Nephron (organoid): ENCODE data around the gene CGB2.

Experiments used
- H3K27ac Mint-ChIP-seq, 3 experiments: 2 replicates each; pipeline ENCODE4 v1.8.0; 2020; ENCODE audit warnings: mixed read lengths in 3 of 3, mild to moderate bottlenecking in 2 of 3, moderate library complexity in 1 of 3
- H3K27me3 Mint-ChIP-seq: 2 replicates; pipeline ENCODE4 v1.8.0; 2021; ENCODE audit warnings: low read depth, mild to moderate bottlenecking, moderate library complexity, mixed read lengths
- H3K36me3 Mint-ChIP-seq: 2 replicates; pipeline ENCODE4 v1.8.0; 2020; ENCODE audit warnings: low read depth, mixed read lengths
- H3K4me1 Mint-ChIP-seq: 2 replicates; pipeline ENCODE4 v1.8.0; 2020; ENCODE audit warnings: mixed read lengths
- H3K4me3 Mint-ChIP-seq, 3 experiments: 2 replicates each; pipeline ENCODE4 v1.8.0; 2020; ENCODE audit warnings: mild to moderate bottlenecking in 3 of 3, mixed read lengths in 3 of 3, moderate library complexity in 2 of 3
- H3K9me3 Mint-ChIP-seq: 2 replicates; pipeline ENCODE4 v1.8.0; 2020; ENCODE audit warnings: mixed read lengths
- TF ChIP-seq, protein P1 (sequence below), 3 experiments: fragments of 200-600 bp; sonication (generic); IDR thresholded peaks; one replicate each; pipeline ENCODE4 v1.5.0; 2021; ENCODE audit warnings: antibody characterized with exemption in 3 of 3; ENCODE audit not compliant: unreplicated experiment in 3 of 3

Gene CGB2

DNA sequence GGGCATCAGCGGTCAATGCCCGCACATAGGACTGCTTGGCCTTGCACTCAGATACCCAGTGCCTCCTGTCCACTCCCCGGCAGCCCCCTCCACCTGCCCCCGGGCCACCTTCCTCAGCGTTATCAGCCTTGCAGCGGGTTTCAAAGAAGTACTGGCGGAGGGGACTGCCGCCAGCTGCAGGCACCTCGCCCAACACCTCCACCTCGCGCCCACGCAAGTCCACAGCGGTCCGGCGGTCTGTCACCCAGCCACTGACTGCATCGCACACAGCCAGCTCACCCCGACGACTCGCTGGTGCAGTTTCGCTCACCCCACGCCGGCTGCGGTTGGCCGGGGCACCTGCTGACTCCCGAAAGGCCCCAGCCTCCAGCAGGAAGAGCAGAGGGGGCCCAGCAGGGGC lies 29.8 kb downstream of the CGB2 start:
- Mint-ChIP-seq H3K4me3 (no peak overlapping the region), H3K9me3 (no peaks in the 10 kb centered on the region), H3K36me3 (no peaks in the 10 kb centered on the region), H3K4me1 (peaks cover 28% of the 10 kb centered on the region), H3K27me3 (peaks cover 56% of the 10 kb centered on the region), H3K27ac (no peak overlapping the region)
- TF ChIP-seq, protein P1, sequence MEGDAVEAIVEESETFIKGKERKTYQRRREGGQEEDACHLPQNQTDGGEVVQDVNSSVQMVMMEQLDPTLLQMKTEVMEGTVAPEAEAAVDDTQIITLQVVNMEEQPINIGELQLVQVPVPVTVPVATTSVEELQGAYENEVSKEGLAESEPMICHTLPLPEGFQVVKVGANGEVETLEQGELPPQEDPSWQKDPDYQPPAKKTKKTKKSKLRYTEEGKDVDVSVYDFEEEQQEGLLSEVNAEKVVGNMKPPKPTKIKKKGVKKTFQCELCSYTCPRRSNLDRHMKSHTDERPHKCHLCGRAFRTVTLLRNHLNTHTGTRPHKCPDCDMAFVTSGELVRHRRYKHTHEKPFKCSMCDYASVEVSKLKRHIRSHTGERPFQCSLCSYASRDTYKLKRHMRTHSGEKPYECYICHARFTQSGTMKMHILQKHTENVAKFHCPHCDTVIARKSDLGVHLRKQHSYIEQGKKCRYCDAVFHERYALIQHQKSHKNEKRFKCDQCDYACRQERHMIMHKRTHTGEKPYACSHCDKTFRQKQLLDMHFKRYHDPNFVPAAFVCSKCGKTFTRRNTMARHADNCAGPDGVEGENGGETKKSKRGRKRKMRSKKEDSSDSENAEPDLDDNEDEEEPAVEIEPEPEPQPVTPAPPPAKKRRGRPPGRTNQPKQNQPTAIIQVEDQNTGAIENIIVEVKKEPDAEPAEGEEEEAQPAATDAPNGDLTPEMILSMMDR (IDR thresholded peaks at IDR 0.05; ENCODE audit: unreplicated experiment in 3 of 3), result no peak

DNA sequence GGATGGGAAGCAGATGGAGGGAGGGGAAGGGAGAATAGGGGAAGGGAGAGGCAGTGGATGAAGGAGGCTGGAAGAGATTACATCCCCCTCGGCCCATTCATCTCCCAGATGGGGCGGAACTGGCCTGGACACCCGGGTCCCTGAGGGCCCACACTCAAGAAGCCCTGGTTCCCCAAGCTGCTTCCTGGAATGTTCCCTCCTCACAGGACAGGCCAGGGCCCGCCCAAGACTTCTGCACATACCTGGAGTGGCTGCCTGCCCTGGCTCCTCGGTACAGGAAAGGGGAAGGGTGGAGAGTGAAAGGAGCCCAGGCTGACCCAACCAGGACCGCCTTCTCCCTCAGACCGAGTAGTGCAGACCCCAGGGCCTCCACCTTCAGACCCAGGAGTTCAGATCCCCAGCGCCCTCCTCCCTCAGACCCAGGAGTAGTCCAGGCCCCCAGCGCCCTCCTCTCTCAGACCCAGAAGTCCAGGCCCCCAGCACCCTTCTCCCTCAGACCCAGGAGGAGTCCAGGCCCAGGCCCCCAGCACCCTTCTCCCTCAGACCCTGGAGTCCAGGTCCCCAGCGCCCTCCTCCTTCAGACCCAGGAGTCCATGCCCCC lies 32.4 kb downstream of the CGB2 start:
- Mint-ChIP-seq H3K27ac (no peak overlapping the region), H3K36me3 (no peaks in the 10 kb centered on the region), H3K4me3 (peak overlapping the region; percentile 56 to 77 (median 60)), H3K9me3 (peaks cover 2% of the 10 kb centered on the region), H3K27me3 (peaks cover 47% of the 10 kb centered on the region), H3K4me1 (peaks cover 34% of the 10 kb centered on the region)
- TF ChIP-seq, protein P1 (IDR thresholded peaks at IDR 0.05; ENCODE audit: unreplicated experiment in 3 of 3), result no peak

DNA sequence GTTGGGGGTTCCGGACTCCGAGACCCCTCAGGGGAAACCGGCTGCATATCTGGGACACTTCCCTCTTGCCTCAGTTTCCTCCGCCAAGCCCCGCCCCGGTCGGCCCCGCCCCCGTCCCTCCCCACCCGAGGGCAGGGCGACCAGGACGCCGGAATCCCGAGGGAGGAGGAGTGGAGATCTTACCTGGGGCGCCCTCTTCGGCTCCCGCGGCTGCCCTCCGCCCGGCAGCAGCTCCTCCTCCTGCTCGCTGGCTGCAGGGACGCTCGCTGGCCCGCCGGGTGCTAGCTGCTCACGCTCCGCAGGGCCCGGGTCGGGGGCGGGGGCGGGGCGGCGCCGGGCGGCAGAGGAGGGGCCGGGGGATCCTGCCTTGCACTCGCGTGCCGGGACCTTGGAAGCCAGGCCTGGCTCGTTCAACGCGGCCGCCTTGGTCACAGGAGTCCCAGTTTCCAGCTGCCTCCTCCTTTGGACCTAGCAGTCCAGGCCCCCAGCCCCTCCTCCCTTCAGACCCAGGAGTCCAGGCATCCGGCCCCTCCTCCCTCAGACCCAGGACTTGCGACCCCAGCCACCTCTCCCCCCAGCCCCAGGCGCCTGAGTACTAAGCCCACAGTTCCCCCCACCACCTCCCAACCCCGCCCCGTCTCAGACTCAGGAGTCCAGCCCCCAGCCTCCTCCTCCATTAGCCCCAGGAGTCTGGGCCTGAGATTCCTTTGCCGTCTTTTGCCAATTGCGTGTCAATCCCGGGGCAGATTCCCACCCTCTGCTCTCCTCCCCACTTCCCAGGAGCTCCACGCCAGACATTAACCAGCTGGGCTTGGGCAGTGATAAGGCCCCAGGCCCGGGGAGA lies 33.3 kb downstream of the CGB2 start, which contains the start of gene NTF4:
Gene NTF4, minus strand, starts transcription at position 51 of the 844 bp plus-strand sequence. CDS start 2,821 bp downstream, outside the sequence.
- TF ChIP-seq, protein P1 (IDR thresholded peaks at IDR 0.05; ENCODE audit: unreplicated experiment in 3 of 3), result no peak
- Mint-ChIP-seq H3K4me3 (peak within 1 kb of the TSS; percentile 56 to 77 (median 60)), H3K27ac (peak within 1 kb of the TSS; percentile 10 to 48 (median 29)), H3K4me1 (peaks cover 34% of the 10 kb centered on the region), H3K27me3 (peaks cover 50% of the 10 kb centered on the region), H3K36me3 (no peaks in the 10 kb centered on the region), H3K9me3 (peaks cover 8% of the 10 kb centered on the region)

DNA sequence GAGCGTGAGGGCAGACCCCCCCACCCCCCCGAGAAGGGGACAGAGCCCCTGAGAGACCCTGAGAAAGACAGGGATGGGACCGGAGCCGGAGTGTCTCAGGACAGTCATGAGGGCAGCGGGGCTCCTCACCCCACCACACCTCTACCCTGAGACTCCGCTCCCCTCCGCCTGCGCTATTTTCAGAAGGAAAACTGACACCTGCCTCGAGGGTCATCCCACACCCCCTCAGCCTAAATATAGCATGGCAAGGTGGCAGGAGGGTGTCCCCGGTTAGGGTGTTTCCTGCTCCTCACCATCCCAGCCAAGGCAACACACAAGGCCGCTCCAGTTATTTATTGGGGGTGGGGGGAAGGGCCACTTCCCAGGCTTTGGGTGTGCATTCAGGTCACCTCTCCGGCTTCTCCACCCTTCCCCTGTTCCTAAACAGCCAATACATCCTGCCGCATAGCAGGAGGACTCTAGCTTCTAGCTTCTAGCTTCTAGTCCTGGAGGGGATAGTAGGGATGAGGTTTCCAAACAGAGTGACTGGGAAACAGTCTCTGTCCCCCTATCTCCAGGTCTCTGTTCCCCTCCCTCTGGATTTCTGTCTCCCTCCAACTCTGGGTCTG lies 34.3 kb downstream of the CGB2 start:
- Mint-ChIP-seq H3K4me1 (peaks cover 34% of the 10 kb centered on the region), H3K27ac (peak overlapping the region; percentile 10 to 52 (median 32)), H3K36me3 (no peaks in the 10 kb centered on the region), H3K27me3 (peaks cover 50% of the 10 kb centered on the region), H3K9me3 (peaks cover 14% of the 10 kb centered on the region), H3K4me3 (peak overlapping the region; percentile 7 to 73 (median 12))
- TF ChIP-seq, protein P1 (IDR thresholded peaks at IDR 0.05; ENCODE audit: unreplicated experiment in 3 of 3), result no peak

DNA sequence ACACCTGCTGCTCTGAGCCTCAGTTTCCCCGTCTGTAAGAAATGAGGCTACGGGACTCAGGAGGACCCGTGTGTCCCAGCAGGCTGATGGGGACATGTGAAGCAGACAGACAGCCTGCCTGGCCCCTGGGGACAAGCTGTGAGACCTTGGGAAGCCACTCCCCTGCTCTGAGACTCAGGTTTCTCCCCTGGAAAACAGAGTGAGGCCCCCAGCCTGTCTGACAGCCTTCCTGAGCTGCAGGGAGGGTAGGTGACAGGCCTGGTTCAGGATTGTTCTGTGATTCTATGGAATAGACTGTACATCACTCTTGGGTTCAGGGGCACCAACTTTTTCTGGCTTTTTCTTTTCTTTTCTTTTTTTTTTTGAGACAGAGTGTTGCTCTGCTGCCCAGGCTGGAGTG lies 35.9 kb downstream of the CGB2 start:
- Mint-ChIP-seq H3K4me3 (no peak overlapping the region), H3K9me3 (peaks cover 14% of the 10 kb centered on the region), H3K27ac (peak overlapping the region in 1 of 3 experiments; percentile 10), H3K27me3 (peaks cover 57% of the 10 kb centered on the region), H3K4me1 (peaks cover 33% of the 10 kb centered on the region), H3K36me3 (no peaks in the 10 kb centered on the region)
- TF ChIP-seq, protein P1 (IDR thresholded peaks at IDR 0.05; ENCODE audit: unreplicated experiment in 3 of 3), result no peak
